OCI-LY1 (cell line): ENCODE results near the gene FBXW8.

ENCODE experiments used
- H2AFZ ChIP-seq: fragments of 200-600 bp; sonication (generic), shearing (Covaris generic); 2 replicates; pipeline ENCODE4 v1.6.0; 2014; ENCODE audit warnings: antibody characterized with exemption, mild to moderate bottlenecking, low read length
- H3F3A ChIP-seq: fragments of 200-600 bp; sonication (generic), shearing (Covaris generic); 2 replicates; pipeline ENCODE4 v1.6.0; 2014; ENCODE audit warnings: mild to moderate bottlenecking, antibody characterized with exemption, low read length, moderate library complexity; ENCODE audit not compliant: insufficient read depth
- H3K27ac ChIP-seq: fragments of 200-600 bp; sonication (generic); 2 replicates; pipeline ENCODE4 v1.5.1; 2014; ENCODE audit warnings: low read length, mixed run types, mild to moderate bottlenecking, low read depth; ENCODE audit not compliant: poor library complexity, severe bottlenecking
- H3K27me3 ChIP-seq: fragments of 200-600 bp; sonication (generic); 2 replicates; pipeline ENCODE4 v1.6.0; 2014; ENCODE audit warnings: antibody characterized with exemption, mild to moderate bottlenecking, low read length, moderate library complexity; ENCODE audit not compliant: insufficient read depth
- H3K36me3 ChIP-seq: fragments of 200-600 bp; sonication (generic); 2 replicates; pipeline ENCODE4 v1.6.1; 2014; ENCODE audit warnings: mild to moderate bottlenecking, antibody characterized with exemption, low read length, moderate library complexity, mixed read lengths; ENCODE audit not compliant: insufficient read depth
- H3K4me1 ChIP-seq: fragments of 200-600 bp; sonication (generic); 2 replicates; pipeline ENCODE4 v1.5.1; 2014; ENCODE audit warnings: mild to moderate bottlenecking, low read length, moderate library complexity; ENCODE audit not compliant: insufficient read depth, severe bottlenecking
- H3K4me2 ChIP-seq: fragments of 200-600 bp; sonication (generic), shearing (Covaris generic); 2 replicates; pipeline ENCODE4 v1.6.1; 2014; ENCODE audit warnings: low read length
- H3K4me3 ChIP-seq: fragments of 200-600 bp; sonication (generic); 2 replicates; pipeline ENCODE4 v1.5.1; 2014; ENCODE audit warnings: low read length, low read depth, mild to moderate bottlenecking, mixed read lengths; ENCODE audit not compliant: poor library complexity, severe bottlenecking
- H3K79me2 ChIP-seq: fragments of 200-600 bp; shearing (Covaris generic); 2 replicates; pipeline ENCODE4 v1.6.1; 2016; ENCODE audit warnings: mixed run types, low read length, mixed read lengths; ENCODE audit not compliant: insufficient read depth
- H3K9ac ChIP-seq: fragments of 200-600 bp; sonication (generic), shearing (Covaris generic); 2 replicates; pipeline ENCODE4 v1.6.1; 2014; ENCODE audit warnings: mild to moderate bottlenecking, low read length, mixed read lengths
- H3K9me2 ChIP-seq: fragments of 200-600 bp; sonication (generic), shearing (Covaris generic); 2 replicates; pipeline ENCODE4 v1.6.1; 2014; ENCODE audit warnings: low read depth, mild to moderate bottlenecking, low read length, mixed read lengths
- H3K9me3 ChIP-seq: fragments of 200-600 bp; shearing (Covaris generic); 2 replicates; pipeline ENCODE4 v1.6.1; 2014; ENCODE audit warnings: low read length, mixed read lengths
- H4K20me1 ChIP-seq: fragments of 200-600 bp; sonication (generic), shearing (Covaris generic); 2 replicates; pipeline ENCODE4 v1.6.0; 2016; ENCODE audit warnings: mild to moderate bottlenecking, low read length; ENCODE audit not compliant: insufficient read depth
- EZH2 ChIP-seq: fragments of 200-600 bp; sonication (generic), shearing (Covaris generic); IDR thresholded peaks from 2 replicates; pipeline ENCODE4 v1.8.0; 2017; ENCODE audit warnings: borderline replicate concordance, mixed run types, mild to moderate bottlenecking, antibody characterized with exemption, low read length, moderate library complexity, mixed read lengths
- TF ChIP-seq, protein P1 (sequence below): fragments of 200-600 bp; sonication (generic), shearing (Covaris generic); IDR thresholded peaks from 2 replicates; pipeline ENCODE4 v1.5.1; 2017; ENCODE audit warnings: mild to moderate bottlenecking, antibody characterized with exemption, low read length, moderate library complexity, mixed read lengths

FBXW8 gene

DNA sequence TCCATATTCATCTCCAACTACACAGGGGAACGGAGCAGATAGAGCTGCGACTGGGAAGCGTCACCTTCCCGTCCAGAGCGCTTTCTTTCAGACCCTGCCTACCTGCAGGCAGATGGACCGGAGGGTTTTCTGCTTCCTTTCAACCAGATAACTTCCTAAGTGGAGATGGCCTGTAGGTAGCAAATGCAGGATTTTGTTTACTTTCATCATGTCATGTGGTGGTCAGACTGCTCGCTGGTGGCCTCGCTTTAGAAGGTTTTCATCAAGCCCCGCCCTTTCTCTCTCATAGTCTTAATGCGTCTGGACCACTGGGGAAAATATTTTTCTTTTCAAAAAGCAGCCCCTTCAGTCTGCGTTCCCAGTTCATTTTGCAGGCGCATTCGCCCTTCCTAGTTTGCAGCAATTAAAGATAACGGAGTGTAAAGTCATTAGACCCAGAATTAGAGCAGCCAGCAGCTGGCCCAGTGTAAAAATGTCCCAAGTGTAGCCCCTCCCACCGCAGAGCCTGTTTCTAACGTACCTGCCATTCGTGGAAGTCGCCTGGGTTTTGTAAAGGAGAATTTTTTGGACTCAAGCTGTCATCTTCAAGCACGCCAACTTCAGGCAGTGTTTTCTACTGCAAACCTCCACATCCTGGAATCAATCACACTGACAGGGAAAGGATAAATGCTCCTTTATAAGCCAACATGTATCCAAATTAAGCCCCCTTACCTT lies 119.6 kb downstream of the FBXW8 start:
- Histone ChIP-seq H2AFZ (no peak overlapping the region), H3K4me2 (no peak overlapping the region), H3K79me2 (no peaks in the 10 kb centered on the region), H3K9me2 (no peaks in the 10 kb centered on the region), H3F3A (no peaks in the 10 kb centered on the region), H3K4me3 (no peak overlapping the region), H4K20me1 (no peaks in the 10 kb centered on the region), H3K9me3 (no peaks in the 10 kb centered on the region), H3K36me3 (peaks cover 29% of the 10 kb centered on the region), H3K27me3 (peaks cover 6% of the 10 kb centered on the region; the same call in 1 of the 2 replicates), H3K9ac (no peak overlapping the region), H3K27ac (no peak overlapping the region), H3K4me1 (peaks cover 5% of the 10 kb centered on the region)
- TF ChIP-seq, protein P1, sequence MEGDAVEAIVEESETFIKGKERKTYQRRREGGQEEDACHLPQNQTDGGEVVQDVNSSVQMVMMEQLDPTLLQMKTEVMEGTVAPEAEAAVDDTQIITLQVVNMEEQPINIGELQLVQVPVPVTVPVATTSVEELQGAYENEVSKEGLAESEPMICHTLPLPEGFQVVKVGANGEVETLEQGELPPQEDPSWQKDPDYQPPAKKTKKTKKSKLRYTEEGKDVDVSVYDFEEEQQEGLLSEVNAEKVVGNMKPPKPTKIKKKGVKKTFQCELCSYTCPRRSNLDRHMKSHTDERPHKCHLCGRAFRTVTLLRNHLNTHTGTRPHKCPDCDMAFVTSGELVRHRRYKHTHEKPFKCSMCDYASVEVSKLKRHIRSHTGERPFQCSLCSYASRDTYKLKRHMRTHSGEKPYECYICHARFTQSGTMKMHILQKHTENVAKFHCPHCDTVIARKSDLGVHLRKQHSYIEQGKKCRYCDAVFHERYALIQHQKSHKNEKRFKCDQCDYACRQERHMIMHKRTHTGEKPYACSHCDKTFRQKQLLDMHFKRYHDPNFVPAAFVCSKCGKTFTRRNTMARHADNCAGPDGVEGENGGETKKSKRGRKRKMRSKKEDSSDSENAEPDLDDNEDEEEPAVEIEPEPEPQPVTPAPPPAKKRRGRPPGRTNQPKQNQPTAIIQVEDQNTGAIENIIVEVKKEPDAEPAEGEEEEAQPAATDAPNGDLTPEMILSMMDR, result no peak
- TF ChIP-seq EZH2, result no peak

DNA sequence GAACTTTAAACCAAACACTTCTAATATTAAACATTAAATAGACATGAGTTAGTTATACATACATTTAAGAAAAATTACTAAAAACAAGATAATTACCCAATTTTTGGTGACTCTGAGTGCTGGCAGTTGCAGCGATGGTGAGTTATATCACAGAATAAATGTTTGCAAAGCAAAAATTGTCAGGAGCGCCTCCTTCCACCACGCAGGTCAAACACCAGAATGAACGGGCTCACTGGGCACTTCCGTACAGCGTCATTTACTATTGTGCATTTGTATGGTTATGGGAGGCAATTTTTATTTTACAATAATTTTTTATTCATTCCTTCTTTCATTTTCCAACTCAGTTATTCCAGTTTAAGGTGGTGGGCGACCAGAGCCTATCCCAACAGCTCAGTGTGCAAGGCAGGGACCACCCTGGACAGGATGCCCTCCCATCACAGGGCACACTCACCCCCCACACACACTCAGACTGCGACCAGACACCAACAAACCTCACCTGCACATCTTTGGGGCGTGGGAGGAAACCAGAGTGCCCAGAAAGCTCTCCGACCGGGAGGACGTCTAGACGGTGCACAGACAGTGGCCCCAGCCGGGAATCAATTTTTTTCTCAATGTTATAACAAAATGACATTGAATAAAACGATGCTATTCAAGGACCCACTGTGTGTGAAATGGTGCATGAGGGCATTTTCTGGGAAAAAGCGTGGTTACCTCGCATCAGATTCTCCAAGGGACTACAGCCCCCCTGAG lies 121.3 kb downstream of the FBXW8 start:
- H3K27me3 ChIP-seq, result peaks cover 6% of the 10 kb centered on the region; the same call in 1 of the 2 replicates
- H2AFZ ChIP-seq, result no peak overlapping the region
- no peaks in the 10 kb centered on the region for H4K20me1 ChIP-seq
- no peak overlapping the region for H3K4me2 ChIP-seq
- H3K4me1 ChIP-seq, result peaks cover 5% of the 10 kb centered on the region
- no peak overlapping the region for H3K27ac ChIP-seq
- no peaks in the 10 kb centered on the region for H3F3A ChIP-seq
- no peak overlapping the region for H3K9ac ChIP-seq
- H3K36me3 ChIP-seq, result peaks cover 21% of the 10 kb centered on the region
- H3K4me3 ChIP-seq, result no peak overlapping the region
- H3K79me2 ChIP-seq, result no peaks in the 10 kb centered on the region
- no peak for TF ChIP-seq EZH2
- no peaks in the 10 kb centered on the region for H3K9me2 ChIP-seq
- no peaks in the 10 kb centered on the region for H3K9me3 ChIP-seq

DNA sequence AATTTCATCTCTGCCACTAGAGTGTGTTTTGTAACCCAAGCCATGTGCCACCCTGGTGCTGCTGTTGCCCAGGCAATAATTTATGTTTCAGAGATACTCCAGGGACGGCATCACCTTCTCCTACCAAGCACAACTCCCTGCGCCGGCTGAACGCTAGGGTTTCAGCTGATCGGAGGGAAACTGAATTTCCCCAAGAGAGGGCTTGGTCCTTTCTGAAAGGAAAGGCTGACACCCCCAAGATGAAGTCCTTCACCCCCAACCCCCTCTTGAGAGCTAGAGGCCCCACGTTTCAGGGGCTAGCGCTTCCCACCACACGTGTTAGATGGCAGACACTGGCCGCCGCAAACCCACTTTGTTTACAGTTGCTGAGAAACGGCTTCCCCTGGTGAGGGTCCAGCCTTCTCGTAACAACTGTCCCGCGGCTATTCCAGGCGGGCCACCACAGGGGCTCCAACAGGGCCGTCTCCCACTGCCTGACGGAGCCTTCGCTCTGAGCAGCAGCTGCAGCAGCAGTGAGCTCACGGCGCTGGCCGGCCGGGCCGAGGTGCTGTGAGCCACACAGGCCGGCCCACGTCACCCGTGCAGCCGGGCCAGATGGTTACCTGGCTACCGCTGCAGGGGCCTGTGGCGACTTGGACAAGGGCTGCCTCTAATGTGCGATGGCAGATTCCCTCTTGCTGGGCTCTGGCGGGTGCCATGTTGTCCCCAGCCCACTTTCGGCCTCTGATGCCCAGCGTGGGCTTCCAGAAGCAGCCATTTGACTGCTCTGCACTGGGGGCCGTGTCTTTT lies 122.0 kb downstream of the FBXW8 start:
- no peak; the same call in 1 of the 2 replicates for TF ChIP-seq EZH2
- TF ChIP-seq, protein P1, result no peak
- peaks cover 5% of the 10 kb centered on the region for H3K4me1 ChIP-seq

More for the DNA sequence above, 122.0 kb downstream of the FBXW8 start:
- Histone ChIP-seq H4K20me1 (no peaks in the 10 kb centered on the region), H2AFZ (no peak overlapping the region), H3K4me2 (no peak overlapping the region), H3K27me3 (peaks cover 6% of the 10 kb centered on the region; the same call in 1 of the 2 replicates), H3K4me3 (no peak overlapping the region), H3K36me3 (peaks cover 15% of the 10 kb centered on the region), H3K9ac (no peak overlapping the region), H3K27ac (no peak overlapping the region), H3K9me2 (no peaks in the 10 kb centered on the region), H3K79me2 (no peaks in the 10 kb centered on the region), H3F3A (no peaks in the 10 kb centered on the region), H3K9me3 (no peaks in the 10 kb centered on the region)
